Left ventricle myocardium inferior (tissue), 1 donor: ENCODE results near the gene DGAT2L6. TPM values are rescaled to one million over a fixed set of nuclear protein-coding genes. Genes with fewer than 3 reads are reported as not detected.
"Not testable (repeated sequence)": the region's sequence is repeated elsewhere in the genome, so short reads cannot be mapped to it uniquely, and the experiment has no call there.

Experiments
- DNase-seq: peaks from one replicate; pipeline ENCODE4 v3.0.0-alpha.2; 2020
- H3K27ac ChIP-seq: fragments of 200-600 bp; replicated peaks from 2 replicates; pipeline ENCODE4 v1.8.0; 2021
- H3K27me3 ChIP-seq: fragments of 200-600 bp; 2 replicates; pipeline ENCODE4 v1.8.0; 2021; ENCODE audit warnings: low read depth
- H3K36me3 ChIP-seq: fragments of 200-600 bp; 2 replicates; pipeline ENCODE4 v1.8.0; 2021
- H3K4me1 ChIP-seq: fragments of 200-600 bp; 2 replicates; pipeline ENCODE4 v1.8.0; 2021
- H3K4me3 ChIP-seq: fragments of 200-600 bp; 2 replicates; pipeline ENCODE4 v1.8.0; 2021; ENCODE audit warnings: mild to moderate bottlenecking, moderate library complexity
- H3K9me3 ChIP-seq: fragments of 200-600 bp; replicated peaks from 2 replicates; pipeline ENCODE4 v1.8.0; 2021
- CTCF ChIP-seq: fragments of 200-600 bp; IDR thresholded peaks from 2 replicates; pipeline ENCODE4 v1.8.0; 2021; ENCODE audit warnings: antibody characterized with exemption, mild to moderate bottlenecking, borderline replicate concordance
- intact Hi-C: fragments of 100-400 bp; cut with micrococcal nuclease; formaldehyde crosslinking; loops from one replicate; pipeline ENCODE4 v1.11.0; 2022
- total RNA-seq: library from RNA; stranded (reverse); fragmentation: NEBNext Ultra II Directional; extraction: Animal tissue kit (Norgen Biotek cat#: 25700); gene quantifications from one replicate; pipeline ENCODE4 v1.2.1, GENCODE V29; 2021
- donor health status: DM: no; HTN: yes; CAD: no; lungs with severe emphysema.

The DGAT2L6 gene
- total RNA-seq, 1 donor from 2014 or later, result not detected

GRCh38 chrX:70226048-70226447, 48.8 kb downstream of the DGAT2L6 start:
- Histone ChIP-seq H3K4me3 (no peak overlapping the region), H3K4me1 (no peaks in the 10 kb centered on the region)
- DNase-seq, result no peak

GRCh38 chrX:70226687-70227086, 49.4 kb downstream of the DGAT2L6 start:
- no peak overlapping the region for H3K4me3 ChIP-seq
- intact Hi-C loops, result no loop called here
- no peak for DNase-seq
- H3K27ac ChIP-seq, result no peak overlapping the region
- no peaks in the 10 kb centered on the region for H3K9me3 ChIP-seq
- TF ChIP-seq CTCF, result no peak
- H3K36me3 ChIP-seq, result no peaks in the 10 kb centered on the region
- no peaks in the 10 kb centered on the region for H3K4me1 ChIP-seq
- no peaks in the 10 kb centered on the region for H3K27me3 ChIP-seq

More at GRCh38 chrX:70226048-70226447, 48.8 kb downstream of the DGAT2L6 start:
- no peak for TF ChIP-seq CTCF
- intact Hi-C loops, result no loop called here
- Histone ChIP-seq H3K36me3 (no peaks in the 10 kb centered on the region), H3K27ac (no peak overlapping the region), H3K27me3 (no peaks in the 10 kb centered on the region), H3K9me3 (no peaks in the 10 kb centered on the region)

- no peaks in the 10 kb centered on the region for H3K36me3 ChIP-seq
- H3K4me1 ChIP-seq, result no peaks in the 10 kb centered on the region
- intact Hi-C loops, result no loop called here
- H3K9me3 ChIP-seq, result no peaks in the 10 kb centered on the region
- no peak overlapping the region for H3K27ac ChIP-seq
- no peak overlapping the region for H3K4me3 ChIP-seq
- TF ChIP-seq CTCF, result no peak
- H3K27me3 ChIP-seq, result no peaks in the 10 kb centered on the region
- no peak for DNase-seq
These were observed 54.4 kb downstream of the DGAT2L6 start for GRCh38 chrX:70231666-70232065.

GRCh38 chrX:70234355-70234754, 57.1 kb downstream of the DGAT2L6 start, which contains the start of gene AWAT1:
Gene AWAT1, plus strand, starts transcription at chrX:70234655. Its CDS starts 41 bp downstream, at chrX:70234696.
- intact Hi-C loops, result no loop called here
- H3K4me1 ChIP-seq, result no peaks in the 10 kb centered on the region
- no peak for DNase-seq
- no peaks in the 10 kb centered on the region for H3K36me3 ChIP-seq
- H3K4me3 ChIP-seq, result no peak within 1 kb of the TSS
- no peak within 1 kb of the TSS for H3K27ac ChIP-seq
- TF ChIP-seq CTCF, result no peak
- no peaks in the 10 kb centered on the region for H3K9me3 ChIP-seq
- no peaks in the 10 kb centered on the region for H3K27me3 ChIP-seq

GRCh38 chrX:70240751-70241150, 63.5 kb downstream of the DGAT2L6 start:
- TF ChIP-seq CTCF, result no peak
- DNase-seq, result no peak
- no peak overlapping the region for H3K27ac ChIP-seq
- H3K36me3 ChIP-seq, result no peaks in the 10 kb centered on the region
- no peaks in the 10 kb centered on the region for H3K4me1 ChIP-seq
- no peaks in the 10 kb centered on the region for H3K27me3 ChIP-seq
- intact Hi-C loops, result no loop called here
- H3K9me3 ChIP-seq, result no peaks in the 10 kb centered on the region
- no peak overlapping the region for H3K4me3 ChIP-seq

- no peaks in the 10 kb centered on the region for H3K9me3 ChIP-seq
- no peaks in the 10 kb centered on the region for H3K4me1 ChIP-seq
- H3K27ac ChIP-seq, result no peak overlapping the region
- no peak overlapping the region for H3K4me3 ChIP-seq
- intact Hi-C loops, result no loop called here
- DNase-seq, result no peak
- no peaks in the 10 kb centered on the region for H3K36me3 ChIP-seq
- no peak for TF ChIP-seq CTCF
- H3K27me3 ChIP-seq, result no peaks in the 10 kb centered on the region
These were observed 64.2 kb downstream of the DGAT2L6 start for GRCh38 chrX:70241501-70241900.

- H3K9me3 ChIP-seq, intact Hi-C loops, H3K36me3 ChIP-seq, H3K27ac ChIP-seq, H3K4me1 ChIP-seq, H3K4me3 ChIP-seq, DNase-seq, H3K27me3 ChIP-seq: not testable (repeated sequence)
These were observed 66.3 kb downstream of the DGAT2L6 start for GRCh38 chrX:70243601-70244000.
